ENCODE results near the gene PARVB.

The PARVB gene

DNA sequence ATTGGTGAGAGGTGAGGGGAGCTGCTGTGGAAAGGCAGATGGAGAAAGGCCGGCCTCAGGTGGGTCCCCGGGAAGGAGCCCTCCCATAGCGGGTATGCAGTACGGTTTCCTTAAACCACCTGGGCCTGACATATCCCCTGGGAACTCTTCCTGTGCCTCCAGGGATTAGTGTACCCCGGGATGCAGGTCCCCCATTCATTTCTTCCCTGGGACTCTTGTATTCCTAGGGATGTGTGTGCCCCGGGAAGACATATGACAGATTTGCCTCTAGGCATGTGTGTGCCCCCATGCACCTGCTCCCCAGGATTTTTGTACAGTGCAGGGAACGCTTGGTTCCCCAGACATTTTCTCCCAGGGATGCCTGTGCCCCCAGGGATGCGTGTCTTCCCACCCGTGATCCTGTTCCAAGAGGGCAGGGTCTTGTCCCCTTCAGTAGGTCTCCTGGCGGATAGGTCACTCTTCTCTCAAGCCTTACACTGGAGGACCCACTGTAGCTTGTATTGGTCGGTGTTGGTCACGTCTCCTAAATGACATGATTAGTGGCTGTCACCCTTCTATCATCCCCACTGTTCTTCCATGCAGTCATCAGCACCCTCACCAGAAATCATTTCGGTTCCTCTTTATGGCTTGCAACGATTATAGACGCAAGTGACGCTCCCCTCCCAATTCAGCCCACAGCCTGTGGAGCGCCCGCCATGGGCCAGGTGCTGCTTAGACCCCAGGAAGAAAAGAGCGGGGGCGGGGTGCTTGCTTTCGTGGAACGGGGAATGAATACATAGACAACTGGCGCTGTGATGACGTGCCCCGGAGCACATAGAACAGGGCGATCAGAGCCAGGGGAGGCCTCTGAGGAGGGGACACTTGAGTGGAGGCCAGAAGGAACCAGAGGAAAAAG lies 1.3 kb downstream of the PARVB start:
- no peaks in the 10 kb centered on the region for H3K27me3 Mint-ChIP-seq
- H3K4me1 Mint-ChIP-seq (ENCODE audit: low read depth in 2 of 2) = peaks cover 30 to 35% of the 10 kb centered on the region in 2 donors
- peak overlapping the region; percentile 95 to 97 for H3K27ac Mint-ChIP-seq
- DNase-seq = no peak
- peak overlapping the region; percentile 74 to 80 for H3K4me3 Mint-ChIP-seq
- H3K36me3 Mint-ChIP-seq (ENCODE audit: insufficient read depth) = peaks cover 13% of the 10 kb centered on the region
- ATAC-seq (replicated peaks) = no peak
- no peaks in the 10 kb centered on the region for H3K9me3 Mint-ChIP-seq

DNA sequence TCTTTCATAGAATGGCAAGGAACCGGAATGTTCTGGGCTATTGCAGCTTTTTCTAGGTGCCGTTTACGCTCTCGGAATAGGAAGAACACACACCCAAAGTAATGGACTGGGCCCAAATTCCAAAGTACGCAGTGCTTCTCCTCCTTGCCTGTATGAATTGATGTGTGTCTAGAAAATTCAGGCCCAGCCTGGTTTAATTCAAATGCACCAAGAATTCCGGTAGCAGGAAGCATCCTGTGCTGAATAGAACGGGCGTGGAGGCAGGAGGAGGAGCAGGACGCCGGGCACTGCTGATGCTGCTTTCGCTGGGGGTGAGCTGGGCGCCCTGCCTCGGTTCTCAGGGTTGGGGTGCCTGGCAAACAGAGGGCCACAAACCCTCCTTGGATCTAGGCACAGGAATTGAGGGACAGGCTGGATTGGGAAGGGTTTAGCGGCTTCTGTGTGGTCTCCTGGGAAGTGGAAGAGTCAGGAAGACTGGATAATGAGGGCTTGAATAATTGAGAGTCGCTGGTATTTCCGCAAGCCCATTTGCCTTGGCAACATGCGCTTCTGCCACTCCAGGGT lies 2.0 kb downstream of the PARVB start:
- H3K4me3 Mint-ChIP-seq = peak overlapping the region; percentile 74 to 80

DNA sequence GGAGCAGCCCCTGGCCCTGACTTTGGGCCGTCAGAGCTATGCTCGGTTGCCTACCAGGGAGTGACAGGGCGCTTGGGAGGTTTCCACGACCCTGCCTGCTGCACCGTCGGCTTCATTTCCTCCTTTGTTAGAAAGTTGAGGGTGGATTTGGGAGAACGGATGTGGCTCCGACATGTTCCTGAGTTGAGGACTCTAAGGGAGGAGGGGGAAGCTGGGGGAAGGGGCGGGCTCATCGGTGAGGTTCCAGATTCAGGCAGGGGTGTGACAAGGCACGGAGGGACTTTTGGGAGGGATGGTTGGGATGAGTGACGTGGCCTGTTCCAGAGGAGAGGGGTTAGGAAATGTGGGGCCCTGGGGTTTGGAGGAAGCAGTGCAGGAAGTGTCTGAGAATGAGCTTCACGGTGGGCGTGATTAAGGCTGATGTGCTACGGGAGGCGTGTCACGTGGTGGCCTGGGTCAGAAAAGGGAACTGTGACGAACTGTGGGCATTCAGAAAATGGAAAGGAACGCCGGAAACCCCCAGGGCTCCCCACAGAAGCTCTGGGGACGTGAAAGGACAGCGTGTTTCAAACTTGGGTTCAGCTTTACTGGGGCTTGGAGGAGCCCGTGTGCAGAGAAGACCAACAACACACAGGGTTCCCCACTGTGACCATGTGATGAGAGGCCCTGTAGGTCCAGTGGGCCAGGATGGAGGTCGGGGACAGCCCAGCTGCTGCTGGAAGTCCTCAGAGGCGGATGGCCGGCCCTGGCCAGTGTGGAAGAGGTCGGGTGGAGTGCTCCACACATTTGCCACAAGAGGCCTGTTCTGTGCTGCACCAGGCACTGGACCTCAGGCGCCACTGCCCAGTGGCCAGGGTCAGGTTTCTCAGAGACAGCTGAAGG lies 2.8 kb downstream of the PARVB start:
- no peaks in the 10 kb centered on the region for H3K9me3 Mint-ChIP-seq
- H3K4me1 Mint-ChIP-seq (ENCODE audit: low read depth in 2 of 2) = peaks cover 37 to 46% of the 10 kb centered on the region in 2 donors
- H3K27me3 Mint-ChIP-seq = no peaks in the 10 kb centered on the region
- DNase-seq (peak; percentile 62 to 74 (median 71)), ATAC-seq (replicated peaks) (peak; percentile 84)
- peak overlapping the region; percentile 95 to 97 for H3K27ac Mint-ChIP-seq
- H3K36me3 Mint-ChIP-seq (ENCODE audit: insufficient read depth) = peaks cover 13% of the 10 kb centered on the region
- H3K4me3 Mint-ChIP-seq = peak overlapping the region; percentile 74 to 80

More for the DNA sequence above, 2.0 kb downstream of the PARVB start:
- Mint-ChIP-seq H3K4me1 (ENCODE audit: low read depth in 2 of 2) (peaks cover 33 to 40% of the 10 kb centered on the region in 2 donors), H3K36me3 (ENCODE audit: insufficient read depth) (peaks cover 13% of the 10 kb centered on the region), H3K9me3 (no peaks in the 10 kb centered on the region), H3K27me3 (no peaks in the 10 kb centered on the region), H3K27ac (peak overlapping the region; percentile 95 to 97)
- DNase-seq = no peak
- no peak for ATAC-seq (replicated peaks)

DNA sequence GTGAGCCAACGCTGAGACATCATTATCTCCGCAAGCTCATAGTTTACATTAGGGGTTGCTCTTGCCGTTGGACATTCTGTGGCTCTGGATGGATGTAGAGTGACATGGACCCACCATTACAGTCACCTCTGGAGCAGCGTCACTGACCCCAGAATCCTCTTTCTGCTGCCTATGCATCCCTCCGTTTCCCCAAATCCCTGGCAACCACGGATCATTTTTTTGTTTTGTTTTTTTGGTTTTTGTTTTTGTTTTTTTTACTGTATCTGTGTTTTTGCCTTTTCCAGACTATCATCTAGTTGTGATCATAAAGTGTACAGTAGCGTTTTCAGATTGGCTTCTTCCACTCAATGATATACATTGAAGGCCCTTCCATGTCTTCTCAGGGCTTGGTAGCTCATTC lies 4.0 kb downstream of the PARVB start:
- Mint-ChIP-seq H3K36me3 (ENCODE audit: insufficient read depth) (peaks cover 16% of the 10 kb centered on the region), H3K27me3 (no peaks in the 10 kb centered on the region), H3K27ac (peak overlapping the region; percentile 55 to 83), H3K4me1 (ENCODE audit: low read depth in 2 of 2) (peaks cover 33 to 46% of the 10 kb centered on the region in 2 donors), H3K9me3 (no peaks in the 10 kb centered on the region), H3K4me3 (no peak overlapping the region)
- no peak for ATAC-seq (replicated peaks)
- no peak for DNase-seq

DNA sequence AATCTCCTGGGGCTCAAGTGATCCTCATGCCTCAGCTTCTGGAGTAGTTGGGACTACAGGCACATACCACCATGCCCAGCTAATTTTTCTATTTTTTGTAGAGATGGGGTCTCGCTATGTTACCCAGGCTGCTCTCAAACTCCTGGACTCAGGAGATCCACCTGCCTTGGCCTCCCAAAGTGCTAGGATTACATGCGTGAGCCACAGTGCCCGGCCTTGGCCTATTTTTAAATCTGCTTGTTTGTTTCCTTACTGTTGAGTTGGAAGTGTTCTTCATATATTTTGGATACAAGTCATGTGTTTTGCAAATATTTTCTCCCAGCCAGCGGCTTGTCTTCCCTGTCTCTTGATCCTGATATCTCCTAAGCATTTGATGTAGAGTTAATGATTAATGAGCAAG lies 5.0 kb downstream of the PARVB start:
- ATAC-seq (replicated peaks) = no peak
- Mint-ChIP-seq H3K4me1 (ENCODE audit: low read depth in 2 of 2) (peaks cover 29 to 40% of the 10 kb centered on the region in 2 donors), H3K9me3 (no peaks in the 10 kb centered on the region), H3K4me3 (no peak overlapping the region), H3K27me3 (no peaks in the 10 kb centered on the region), H3K36me3 (ENCODE audit: insufficient read depth) (peaks cover 16% of the 10 kb centered on the region), H3K27ac (peak overlapping the region in 1 of 2 donors; percentile 83)
- DNase-seq = no peak

DNA sequence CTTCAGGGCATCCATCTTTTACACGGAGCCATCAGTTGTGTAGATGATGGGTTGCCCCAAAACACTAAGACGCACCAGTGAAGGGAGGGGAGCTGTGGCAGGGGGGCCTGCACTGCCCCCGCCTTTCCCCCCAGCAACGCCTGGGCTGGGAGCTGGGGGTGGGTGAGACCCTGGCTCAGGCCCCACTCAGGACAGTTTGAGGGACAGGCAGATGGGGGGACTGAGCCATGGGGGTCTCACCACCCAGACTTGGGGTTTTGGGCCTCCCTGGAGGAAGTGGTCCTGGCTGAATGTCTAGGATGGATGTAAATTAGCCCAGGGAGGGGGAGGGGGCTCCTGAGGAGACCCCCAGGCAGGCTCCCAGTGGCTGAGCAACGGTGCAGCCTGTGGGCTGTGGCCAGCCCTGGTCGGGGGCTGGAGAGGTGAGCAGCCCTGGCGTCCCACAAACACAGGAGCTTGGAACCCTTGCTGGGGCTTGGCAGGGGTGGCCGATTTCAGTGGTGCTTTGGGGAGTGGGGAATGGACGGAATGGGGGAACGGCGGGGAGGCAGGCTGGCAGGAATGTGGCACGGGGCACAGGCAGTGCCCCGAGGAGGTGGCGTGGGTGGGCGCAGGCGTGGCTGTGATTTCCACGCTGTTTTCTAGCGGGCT lies 6.1 kb downstream of the PARVB start:
- Mint-ChIP-seq H3K4me3 (no peak overlapping the region), H3K27me3 (no peaks in the 10 kb centered on the region), H3K27ac (peak overlapping the region; percentile 67 to 73), H3K36me3 (ENCODE audit: insufficient read depth) (peaks cover 16% of the 10 kb centered on the region), H3K9me3 (no peaks in the 10 kb centered on the region), H3K4me1 (ENCODE audit: low read depth in 2 of 2) (peaks cover 27 to 37% of the 10 kb centered on the region in 2 donors)
- ATAC-seq (replicated peaks) (no peak), DNase-seq (no peak)

DNA sequence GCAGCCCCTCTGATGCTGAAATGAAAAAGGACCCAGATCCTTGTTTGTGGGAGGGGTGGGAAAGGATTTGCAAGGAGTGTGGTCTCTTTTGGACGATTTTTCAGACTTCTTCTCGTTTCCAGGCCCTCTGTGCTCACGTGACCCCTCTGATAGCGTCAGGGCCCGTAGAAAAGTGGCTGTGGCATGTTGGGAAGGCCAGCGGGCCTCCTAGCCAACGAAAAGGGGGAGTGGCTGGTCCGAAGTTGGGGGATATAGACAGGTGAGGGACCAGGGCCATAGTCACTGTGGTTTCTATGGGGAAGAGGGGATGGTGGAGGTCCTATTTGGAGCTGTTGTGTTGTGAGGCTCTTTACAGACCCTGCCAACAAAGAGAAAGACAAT lies 6.6 kb downstream of the PARVB start:
- no peak for DNase-seq
- ATAC-seq (replicated peaks) = no peak
- no peaks in the 10 kb centered on the region for H3K27me3 Mint-ChIP-seq
- peaks cover 22 to 33% of the 10 kb centered on the region in 2 donors for H3K4me1 Mint-ChIP-seq (ENCODE audit: low read depth in 2 of 2)
- peak overlapping the region; percentile 67 to 73 for H3K27ac Mint-ChIP-seq
- peaks cover 14% of the 10 kb centered on the region for H3K36me3 Mint-ChIP-seq (ENCODE audit: insufficient read depth)
- no peaks in the 10 kb centered on the region for H3K9me3 Mint-ChIP-seq
- H3K4me3 Mint-ChIP-seq = no peak overlapping the region

GRCh38 chr22:44031158-44031952 lies 7.3 kb downstream of the PARVB start:
- H3K27ac Mint-ChIP-seq = peak overlapping the region; percentile 67 to 73
- H3K4me1 Mint-ChIP-seq (ENCODE audit: low read depth in 2 of 2) = peaks cover 16 to 27% of the 10 kb centered on the region in 2 donors
- H3K36me3 Mint-ChIP-seq (ENCODE audit: insufficient read depth) = peaks cover 9% of the 10 kb centered on the region
- no peaks in the 10 kb centered on the region for H3K27me3 Mint-ChIP-seq
- H3K9me3 Mint-ChIP-seq = no peaks in the 10 kb centered on the region
- ATAC-seq (replicated peaks) = no peak
- H3K4me3 Mint-ChIP-seq = no peak overlapping the region
- DNase-seq = no peak

GRCh38 chr22:44032126-44032730 lies 8.1 kb downstream of the PARVB start:
- Mint-ChIP-seq H3K36me3 (ENCODE audit: insufficient read depth) (peaks cover 4% of the 10 kb centered on the region), H3K27ac (no peak overlapping the region), H3K27me3 (no peaks in the 10 kb centered on the region), H3K9me3 (no peaks in the 10 kb centered on the region), H3K4me3 (no peak overlapping the region), H3K4me1 (ENCODE audit: low read depth in 2 of 2) (peaks cover 8 to 18% of the 10 kb centered on the region in 2 donors)
- no peak for DNase-seq
- ATAC-seq (replicated peaks) = no peak

GRCh38 chr22:44033287-44033686 lies 9.2 kb downstream of the PARVB start:
- no peak overlapping the region for H3K27ac Mint-ChIP-seq
- H3K36me3 Mint-ChIP-seq (ENCODE audit: insufficient read depth) = peaks cover 3% of the 10 kb centered on the region
- no peak for DNase-seq
- ATAC-seq (replicated peaks) = no peak
- no peak overlapping the region for H3K4me3 Mint-ChIP-seq
- no peaks in the 10 kb centered on the region for H3K27me3 Mint-ChIP-seq
- peaks cover 7 to 20% of the 10 kb centered on the region in 2 donors for H3K4me1 Mint-ChIP-seq (ENCODE audit: low read depth in 2 of 2)
- H3K9me3 Mint-ChIP-seq = no peaks in the 10 kb centered on the region

DNA sequence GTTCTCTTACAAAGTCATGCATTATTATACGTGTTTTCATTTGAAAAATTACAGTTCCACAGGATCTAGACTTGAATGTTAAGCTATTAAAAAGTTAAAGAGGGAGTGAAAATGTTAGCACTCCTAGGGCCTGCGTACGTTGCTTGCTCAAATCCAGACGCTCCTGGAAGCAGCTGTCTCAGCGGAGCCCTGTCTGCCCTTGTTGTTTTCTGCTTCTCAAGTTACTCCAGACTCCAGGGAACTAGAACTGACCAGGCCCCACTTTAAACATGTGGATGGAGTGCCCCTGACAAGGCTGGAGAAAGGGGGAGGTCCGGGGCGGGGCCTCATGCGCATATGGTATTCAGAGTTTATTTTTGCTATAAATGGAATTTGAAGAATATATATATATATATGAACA lies 9.6 kb downstream of the PARVB start:
- peaks cover 7 to 16% of the 10 kb centered on the region in 2 donors for H3K4me1 Mint-ChIP-seq (ENCODE audit: low read depth in 2 of 2)
- H3K36me3 Mint-ChIP-seq (ENCODE audit: insufficient read depth) = peaks cover 3% of the 10 kb centered on the region
- H3K9me3 Mint-ChIP-seq = no peaks in the 10 kb centered on the region
- ATAC-seq (replicated peaks) (no peak), DNase-seq (no peak)
- no peak overlapping the region for H3K4me3 Mint-ChIP-seq
- no peaks in the 10 kb centered on the region for H3K27me3 Mint-ChIP-seq
- no peak overlapping the region for H3K27ac Mint-ChIP-seq

All from effector memory CD8-positive, alpha-beta T cell (primary cell).